Stimulated activated CD4-positive, alpha-beta T cell treated with anti-CD3 and anti-CD28 coated beads, Interleukin-2, amount 100 ng/mL, for 4 hours (primary cell): ENCODE results near the gene CLEC2L.

ENCODE experiments used
- DNase-seq: peaks from one replicate; pipeline ENCODE4 v3.0.0-alpha.2; 2020; ENCODE audit warnings: low read depth

The CLEC2L gene

DNA sequence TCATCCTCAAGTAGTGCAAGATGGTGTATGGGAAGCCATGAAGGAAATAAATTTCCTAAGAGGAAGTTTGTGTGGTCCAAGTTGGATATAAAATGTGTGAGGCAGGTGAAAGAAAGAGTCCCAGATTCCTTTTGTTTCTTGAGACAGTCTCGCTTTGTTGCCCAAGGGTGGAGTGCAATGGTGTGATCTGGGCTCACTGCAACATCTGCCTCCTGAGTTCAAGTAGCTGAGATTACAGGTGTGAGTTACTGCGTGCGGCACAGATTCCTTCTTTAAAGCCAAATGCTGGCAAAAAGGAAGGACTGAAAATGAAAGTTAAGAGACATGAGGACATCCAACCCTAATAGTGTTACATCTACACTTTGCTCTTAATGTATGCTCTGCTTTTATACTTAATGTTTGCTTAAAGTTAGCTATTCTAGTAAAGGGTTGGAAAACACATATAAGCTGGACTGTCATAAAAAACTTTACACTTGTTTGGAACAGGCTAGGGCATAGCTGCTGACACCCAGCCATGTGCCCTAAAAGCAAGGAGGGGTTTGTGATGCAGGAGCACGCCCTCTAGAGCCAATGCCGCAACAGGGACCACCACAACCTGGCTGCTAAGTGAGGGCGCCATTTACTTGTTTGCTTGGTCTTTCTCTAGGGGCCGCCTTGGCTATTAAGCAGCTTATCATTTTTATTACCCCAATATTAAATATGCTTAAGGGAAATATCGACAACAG, 34.5 kb downstream of the CLEC2L start:
- DNase-seq, result no peak

DNA sequence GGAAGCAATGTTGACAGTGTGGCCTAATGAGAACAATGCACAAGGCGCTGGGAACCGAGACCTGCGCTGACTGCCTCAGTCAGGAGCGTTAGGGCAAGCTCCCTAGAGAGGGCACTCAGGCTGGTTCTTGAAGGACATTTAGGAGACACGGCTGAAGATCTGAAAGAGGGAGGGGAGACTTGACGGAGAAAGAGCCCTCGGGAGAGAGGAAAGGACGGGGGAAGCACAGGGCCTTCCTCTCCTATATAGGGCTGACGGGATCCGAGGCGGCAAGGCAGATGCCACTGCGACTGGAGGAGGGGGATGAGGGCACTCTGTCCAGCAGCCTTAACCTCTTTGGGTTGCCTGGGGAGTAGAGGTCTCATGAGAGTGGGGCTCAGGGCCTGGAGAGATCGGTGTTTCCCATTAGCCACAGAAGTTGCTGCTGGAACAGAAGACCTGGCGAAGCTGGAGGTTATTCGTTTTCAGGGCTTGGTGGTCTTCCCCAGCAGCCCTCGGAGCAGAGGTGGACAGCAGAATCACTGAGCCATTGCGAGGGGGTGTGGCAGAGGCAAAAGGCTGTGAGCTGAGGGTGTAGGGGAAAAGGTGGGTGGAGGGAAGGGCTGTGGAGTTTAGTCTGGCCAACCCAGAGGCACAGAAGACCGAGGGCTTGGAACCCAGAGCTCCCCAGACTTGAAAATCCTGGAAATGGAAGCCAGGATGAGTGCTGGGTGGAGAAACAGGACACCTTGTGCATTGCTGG, 36.0 kb downstream of the CLEC2L start:
- DNase-seq, result no peak

DNA sequence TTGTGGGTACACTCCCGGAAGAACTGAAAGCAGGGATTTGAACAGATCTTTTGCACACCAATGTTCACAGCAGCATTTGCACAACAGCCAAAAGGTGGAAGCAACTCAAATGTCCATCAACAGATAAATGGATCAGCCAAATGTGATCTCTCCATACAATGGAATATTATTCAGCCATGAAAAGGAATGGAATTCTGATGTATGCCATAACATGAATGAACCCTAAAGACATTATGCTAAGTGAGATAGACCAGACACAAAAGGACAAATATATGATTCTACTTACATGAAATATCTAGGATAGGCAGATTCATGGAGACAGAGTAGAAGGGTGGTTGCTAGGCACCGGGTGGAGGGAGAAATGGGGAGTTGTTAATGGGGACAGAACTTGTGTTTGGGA, 36.7 kb downstream of the CLEC2L start:
- DNase-seq, result no peak

DNA sequence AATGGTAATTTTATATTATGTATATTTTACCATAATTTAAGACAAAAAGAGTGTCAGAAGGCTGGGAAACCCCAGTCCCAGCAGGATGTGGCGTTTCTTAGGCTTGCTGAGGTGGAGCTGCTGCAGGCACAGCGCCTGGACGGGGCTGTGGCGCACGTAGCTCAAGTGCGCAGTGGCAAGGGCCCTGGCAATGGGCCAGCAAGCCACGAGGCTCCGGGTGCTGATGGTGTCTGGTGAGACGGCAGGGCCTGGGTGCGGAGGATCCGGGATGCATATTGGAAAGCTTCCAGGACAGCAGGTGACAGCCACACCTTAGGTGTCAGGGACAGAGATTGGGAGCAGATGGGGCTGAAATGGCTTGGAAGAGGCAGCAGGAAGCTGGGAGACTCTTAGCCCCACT, 37.2 kb downstream of the CLEC2L start:
- no peak for DNase-seq

DNA sequence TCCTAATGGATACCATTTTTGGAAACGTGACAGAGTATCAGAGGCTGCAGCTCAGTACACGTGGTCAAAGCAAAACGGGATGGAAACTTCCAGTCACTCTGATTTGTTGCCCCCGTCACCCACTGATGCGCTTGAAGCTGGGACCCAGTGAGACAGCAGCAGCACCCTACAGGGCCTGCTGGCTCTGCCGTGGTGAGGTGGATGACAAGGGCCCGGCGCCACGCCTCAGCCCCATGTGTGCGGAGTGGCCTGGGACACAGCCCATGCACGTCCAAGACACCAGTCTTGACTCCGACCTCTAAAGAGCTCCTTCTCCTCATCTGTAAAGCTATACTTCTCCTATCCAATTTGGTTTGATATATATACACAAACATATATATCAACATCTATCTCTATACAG, 39.0 kb downstream of the CLEC2L start:
- no peak for DNase-seq

DNA sequence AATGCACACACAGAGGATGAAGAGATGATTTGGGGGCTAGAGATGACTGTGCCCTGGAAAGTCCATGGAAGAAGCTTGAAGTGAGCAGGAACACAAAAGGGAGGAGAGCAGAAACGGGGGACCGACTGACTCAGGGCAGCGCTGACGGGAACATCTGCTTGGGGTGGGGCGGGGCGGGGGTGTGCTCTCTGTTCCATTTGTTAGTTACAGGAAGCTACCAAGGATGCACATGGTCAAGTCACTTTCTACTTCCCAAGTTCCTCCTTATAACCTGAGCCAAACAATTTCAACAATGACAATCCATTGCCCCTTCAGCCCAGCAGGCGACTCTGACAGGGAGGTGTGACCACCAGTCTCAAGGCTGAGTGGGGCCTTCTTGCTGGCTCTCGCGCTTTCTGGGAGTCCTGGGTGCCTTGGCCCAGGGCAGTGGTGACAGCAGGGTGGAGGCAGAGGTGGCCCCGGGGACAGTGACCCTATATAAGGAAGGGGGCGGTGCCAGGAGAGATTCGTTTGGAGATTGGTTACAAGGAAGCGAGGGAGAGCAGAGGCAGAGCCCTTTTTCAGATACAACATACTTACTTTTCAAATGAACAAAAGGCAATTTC, 39.6 kb downstream of the CLEC2L start:
- DNase-seq, result no peak

DNA sequence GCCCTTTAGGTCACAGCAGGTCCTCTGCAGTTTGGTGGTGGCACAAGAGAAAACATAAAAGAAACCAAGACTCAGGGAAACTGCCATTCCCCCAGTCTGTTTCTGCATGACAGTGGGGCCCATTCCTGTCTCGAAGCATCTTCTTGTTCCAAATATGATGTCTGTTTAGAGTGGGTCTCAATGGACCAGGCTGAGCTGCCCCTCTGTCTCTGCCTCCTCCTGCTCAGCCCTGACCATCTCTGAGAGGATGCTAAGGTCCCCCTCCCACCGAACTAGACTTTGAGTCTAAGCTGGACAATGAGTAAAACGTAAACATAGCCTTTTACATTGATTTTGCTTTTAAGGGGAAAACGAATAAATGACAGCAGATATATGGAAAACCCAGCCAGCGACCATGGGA, 40.4 kb downstream of the CLEC2L start:
- no peak for DNase-seq

DNA sequence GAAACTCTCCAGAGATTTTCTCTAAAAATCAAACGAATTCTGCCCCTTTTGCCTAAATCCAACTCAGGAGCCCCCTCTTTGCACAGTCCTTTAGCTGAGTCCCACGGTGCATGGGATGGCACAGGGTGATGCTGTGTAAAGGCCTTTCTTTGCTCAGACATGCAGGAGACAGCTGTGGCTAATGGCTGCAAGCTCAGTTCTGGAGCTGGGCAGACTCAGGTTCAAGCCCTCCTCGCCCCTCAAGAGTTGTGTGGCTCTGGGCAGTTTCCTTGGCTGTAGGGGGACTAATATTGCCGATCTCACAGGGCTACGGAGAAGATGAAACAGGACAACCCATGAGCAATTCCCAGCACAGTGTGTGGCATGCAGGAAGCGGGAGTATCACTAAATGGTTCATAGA, 42.6 kb downstream of the CLEC2L start:
- DNase-seq, result no peak

DNA sequence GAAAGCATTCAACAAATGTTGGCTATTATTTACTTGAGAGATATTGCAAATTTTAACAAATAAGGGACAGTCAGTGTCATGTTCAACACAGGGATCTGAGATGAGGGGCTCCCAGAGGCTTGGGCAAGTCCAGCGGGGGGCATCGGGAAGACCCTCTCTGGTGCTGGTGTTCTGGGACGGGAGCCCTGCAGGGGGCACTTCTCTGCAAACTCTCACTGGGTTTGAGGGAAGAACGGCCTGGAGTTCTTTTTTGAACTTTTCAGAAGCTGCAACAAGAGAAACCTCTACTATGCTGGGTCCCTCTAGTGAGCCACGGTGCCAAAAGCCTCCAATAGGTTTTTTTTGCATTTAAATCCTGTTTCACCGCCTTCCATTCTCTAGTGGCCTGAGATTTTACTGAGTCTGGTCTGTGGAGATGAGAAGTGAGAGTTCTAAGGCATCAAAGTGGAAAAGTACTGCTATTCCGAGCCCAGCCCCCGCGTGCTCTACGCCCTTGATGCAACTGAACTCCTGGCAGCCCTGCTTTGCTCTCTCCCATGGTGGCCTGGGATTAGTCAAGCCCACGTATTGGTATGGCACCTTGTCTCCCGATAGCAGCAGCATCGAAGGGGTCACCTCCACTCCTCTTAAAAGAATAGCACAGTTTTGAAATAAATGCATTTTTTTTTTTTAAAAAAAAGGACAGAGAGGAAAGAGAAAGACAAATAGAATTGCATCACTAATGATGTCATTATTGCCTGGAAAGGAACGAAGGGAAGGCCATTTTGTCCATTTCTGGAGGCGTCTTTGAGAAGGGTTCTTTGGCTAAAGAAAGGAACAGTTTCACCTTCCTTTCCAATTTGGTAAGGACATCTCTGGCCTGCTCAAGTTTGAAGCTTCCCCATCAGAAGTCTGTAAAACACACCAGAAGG, 43.5 kb downstream of the CLEC2L start:
- DNase-seq, result no peak

DNA sequence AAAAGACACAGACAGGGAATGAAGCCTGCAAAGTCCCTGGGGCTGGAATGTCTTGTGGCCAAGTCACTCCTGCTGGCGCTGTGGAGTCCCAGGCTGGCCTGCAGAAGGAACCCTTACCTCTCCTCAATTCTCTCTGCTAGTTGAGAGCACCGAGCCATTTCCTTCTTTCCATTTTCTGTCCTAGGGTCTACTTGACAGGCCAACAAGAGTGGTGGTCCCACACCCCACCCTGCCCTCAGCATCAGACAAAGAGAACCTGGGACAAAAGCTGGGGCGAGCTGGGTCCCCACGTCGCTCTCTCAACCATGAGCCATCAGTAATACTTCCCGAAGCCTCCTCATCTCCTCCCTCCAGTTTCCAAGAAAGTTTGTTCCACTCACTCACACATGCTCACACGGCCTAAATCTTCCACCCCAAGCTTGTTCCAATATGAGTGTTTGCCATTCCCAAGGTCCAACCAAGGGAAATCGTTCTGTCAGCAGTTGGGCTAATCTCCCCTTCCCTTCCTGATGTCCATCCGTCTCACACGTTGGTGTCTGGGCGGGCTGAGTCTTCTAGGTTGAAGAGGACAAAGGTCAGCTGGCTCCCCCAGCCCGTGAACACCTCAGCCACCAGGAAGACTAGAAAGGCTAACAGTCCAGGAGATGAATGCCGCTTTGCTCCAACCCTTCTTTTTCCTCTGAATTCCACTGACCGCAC, 44.3 kb downstream of the CLEC2L start:
- no peak for DNase-seq

DNA sequence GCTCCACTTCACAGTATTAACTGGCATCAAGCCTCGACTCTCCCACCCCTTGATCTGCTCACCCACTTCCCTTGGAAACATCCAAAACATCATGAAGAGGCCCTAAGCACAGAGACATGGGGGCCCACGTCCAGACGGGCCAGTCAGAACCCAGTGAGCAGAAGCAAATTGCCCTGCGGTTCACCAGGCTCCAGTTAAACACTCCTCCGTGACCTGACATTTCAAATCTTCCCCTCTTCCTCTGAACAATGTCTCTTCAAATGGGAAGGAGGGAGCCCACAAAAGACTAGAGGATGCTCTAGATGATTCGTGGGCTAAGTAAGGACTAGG, 44.8 kb downstream of the CLEC2L start:
- no peak for DNase-seq

DNA sequence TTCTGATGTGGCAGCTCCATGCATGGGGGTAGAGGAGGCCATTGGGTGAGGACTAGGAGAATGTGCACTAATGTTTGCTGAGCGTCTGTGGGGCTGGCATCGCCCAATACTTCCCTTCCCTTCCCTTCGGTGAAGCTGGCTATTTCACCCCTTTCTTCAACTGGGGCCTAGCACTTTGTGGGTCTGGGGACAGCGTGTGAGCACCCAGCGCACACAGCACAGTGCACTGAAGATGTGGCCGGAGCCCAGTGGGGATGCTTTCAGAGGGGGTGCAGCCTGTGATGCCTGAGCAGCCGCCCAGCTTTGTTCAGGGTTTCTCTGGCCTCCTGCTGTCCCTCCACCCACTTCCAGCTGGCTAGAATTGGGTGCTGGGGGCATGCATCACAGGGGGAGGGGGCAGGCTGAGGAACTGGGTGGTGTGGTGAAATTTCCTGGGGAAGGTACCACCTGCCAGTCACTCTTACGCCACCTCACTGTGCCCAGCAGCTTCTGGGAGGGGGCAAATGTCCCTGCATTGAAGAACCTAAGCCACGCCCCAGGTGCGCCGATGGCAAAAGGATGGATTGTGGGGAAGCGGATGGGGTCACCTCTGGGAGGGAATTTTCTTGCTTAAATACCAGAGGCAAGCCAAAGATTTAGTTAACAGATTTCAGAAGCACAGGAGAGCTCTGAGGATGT, 45.5 kb downstream of the CLEC2L start:
- no peak for DNase-seq

DNA sequence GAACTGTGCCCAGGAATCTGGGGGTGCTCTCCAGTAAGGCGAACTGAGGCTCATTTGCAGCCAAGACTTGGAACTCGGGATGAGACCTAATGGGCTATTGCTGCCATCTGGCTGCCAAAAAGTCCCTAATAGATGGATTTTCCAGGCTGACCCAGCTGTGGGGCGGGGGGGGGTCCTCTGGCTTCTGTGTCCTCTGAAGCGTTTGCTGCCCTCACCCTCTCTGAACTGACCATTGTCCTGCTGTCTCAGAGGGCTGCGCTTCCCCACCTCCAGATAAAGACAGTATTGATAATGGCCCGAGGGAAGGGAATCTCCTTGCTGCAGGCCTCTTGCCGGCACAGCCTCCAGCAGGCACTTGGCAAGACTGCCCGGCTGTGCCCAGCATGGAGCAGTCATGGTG, 46.6 kb downstream of the CLEC2L start:
- no peak for DNase-seq

DNA sequence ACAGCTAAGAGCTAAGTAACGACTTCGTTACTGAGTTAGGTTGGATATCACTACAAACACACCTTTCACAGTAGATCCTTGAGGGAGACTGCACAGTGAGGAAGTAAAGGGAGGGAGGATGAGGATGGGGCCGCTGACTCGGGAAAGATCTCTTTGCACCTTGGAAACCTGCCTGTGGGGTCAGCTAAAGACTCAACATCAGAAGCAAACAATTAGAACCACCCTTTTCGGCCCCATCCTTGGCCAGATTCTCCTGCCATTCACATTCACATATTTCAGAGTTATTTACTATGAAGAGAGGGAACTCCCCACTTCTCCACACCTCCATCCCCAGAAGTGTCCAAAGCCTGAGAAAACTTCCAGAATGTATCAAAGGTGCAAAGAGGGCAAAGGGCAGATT, 47.1 kb downstream of the CLEC2L start:
- DNase-seq, result no peak

DNA sequence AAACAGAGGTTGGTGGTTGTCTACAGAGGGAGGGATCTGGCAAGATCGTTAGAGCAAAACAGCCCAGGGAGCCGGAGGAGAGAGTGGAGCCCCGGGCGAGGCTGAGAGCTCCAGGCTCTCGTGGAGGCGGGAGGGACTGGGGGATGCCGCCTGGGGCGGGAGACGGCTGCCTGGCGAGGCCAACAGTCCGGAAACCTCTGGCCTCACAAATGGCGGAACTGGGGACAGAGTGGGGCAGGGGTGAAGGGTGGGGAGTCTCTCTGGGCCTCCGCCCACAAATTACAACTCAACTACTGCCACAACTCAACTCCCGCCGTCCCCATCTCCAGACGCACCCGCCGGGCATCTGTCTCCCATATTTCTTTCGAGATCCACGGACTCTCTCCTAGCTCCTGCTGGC, 47.7 kb downstream of the CLEC2L start:
- no peak for DNase-seq

DNA sequence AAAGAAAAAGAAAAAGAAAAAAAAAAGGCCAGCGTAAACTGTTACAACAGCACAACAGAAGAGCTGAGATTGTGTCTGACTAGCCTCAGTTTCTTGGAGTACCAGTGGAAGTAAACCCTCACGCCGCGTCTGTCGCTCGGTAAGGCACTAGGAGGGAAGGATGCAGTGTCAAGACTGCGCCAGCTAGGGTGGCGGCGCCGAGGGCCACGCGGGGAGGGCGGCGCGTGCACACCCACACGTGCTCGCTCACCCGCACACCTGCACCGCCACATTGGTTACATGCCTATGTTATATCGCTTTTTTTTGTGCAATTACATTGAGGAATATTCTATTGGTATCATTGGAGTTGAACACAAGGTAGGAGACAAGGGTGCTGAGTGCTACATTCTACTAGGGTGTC, 48.2 kb downstream of the CLEC2L start:
- no peak for DNase-seq

DNA sequence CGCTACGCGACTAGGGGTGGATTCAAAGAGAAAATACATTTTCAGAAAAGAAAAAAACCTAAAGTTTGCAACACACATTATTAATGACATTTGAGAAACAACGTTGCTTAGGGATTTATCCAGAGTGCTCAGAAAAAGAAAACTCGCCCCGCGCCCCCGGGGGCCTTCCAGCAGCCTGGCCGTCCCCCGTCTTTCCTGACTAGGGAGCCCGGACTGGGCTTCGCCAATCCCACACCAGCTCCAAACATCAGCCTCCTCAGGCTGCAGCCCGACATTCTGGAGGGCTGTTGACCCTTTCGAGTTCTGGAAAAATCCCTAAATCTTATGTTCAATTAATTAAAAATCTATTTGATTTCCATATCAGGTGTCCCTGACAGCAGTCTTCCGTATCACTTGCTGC, 48.6 kb downstream of the CLEC2L start:
- DNase-seq, result no peak

DNA sequence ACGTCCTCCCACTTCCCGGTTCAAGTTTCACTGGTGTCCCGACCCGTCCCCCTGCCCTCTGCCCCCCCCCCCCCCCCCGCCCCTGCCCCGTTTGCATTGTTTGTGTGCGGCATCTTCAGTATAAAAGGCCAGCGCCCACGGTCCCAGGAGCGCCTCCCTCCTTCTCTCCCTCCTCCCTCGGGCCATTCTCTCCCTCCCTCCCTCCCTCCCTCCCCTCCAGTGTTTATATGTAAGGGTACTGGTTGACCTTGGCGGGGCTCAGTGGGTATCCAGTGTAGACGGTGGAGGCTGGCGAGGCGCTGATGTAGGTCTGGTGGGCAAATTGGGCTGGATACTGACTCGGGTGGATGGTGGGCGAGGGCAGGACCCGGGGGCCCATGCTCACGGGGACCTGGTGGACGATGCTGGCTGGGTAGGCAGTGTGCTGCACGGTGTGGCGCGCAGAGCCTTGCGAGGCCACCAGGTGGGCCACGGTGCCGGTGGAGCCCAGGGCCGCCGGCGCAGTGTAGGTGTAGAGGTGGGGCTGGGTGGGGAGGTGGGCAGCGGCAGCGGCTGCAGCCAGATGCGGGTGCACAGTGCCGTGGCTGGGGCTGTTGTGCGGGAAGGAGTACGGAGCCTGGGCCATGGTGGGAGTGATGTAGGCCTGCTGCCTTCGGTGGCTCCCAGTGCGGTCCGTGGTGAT, 49.4 kb downstream of the CLEC2L start:
- no peak for DNase-seq

DNA sequence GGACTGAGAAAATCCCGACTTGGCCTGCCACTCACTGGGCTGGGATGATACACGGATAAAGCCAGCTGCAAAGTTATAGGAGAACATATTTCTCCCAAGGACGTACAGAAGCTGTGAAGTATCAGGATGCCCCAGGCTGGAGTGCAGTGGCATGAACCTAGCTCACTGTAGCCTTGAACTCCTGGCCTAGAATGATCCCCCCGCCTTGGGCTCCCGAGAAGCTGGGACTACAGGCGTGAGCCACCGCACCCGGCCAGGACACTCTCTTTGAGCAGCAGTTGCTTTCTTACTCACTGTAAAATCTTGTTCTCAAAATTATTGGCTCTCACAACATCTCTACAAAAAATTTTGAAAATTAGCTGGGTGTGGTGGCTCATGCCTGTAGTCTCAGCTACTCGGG, 50.4 kb downstream of the CLEC2L start:
- DNase-seq, result no peak

DNA sequence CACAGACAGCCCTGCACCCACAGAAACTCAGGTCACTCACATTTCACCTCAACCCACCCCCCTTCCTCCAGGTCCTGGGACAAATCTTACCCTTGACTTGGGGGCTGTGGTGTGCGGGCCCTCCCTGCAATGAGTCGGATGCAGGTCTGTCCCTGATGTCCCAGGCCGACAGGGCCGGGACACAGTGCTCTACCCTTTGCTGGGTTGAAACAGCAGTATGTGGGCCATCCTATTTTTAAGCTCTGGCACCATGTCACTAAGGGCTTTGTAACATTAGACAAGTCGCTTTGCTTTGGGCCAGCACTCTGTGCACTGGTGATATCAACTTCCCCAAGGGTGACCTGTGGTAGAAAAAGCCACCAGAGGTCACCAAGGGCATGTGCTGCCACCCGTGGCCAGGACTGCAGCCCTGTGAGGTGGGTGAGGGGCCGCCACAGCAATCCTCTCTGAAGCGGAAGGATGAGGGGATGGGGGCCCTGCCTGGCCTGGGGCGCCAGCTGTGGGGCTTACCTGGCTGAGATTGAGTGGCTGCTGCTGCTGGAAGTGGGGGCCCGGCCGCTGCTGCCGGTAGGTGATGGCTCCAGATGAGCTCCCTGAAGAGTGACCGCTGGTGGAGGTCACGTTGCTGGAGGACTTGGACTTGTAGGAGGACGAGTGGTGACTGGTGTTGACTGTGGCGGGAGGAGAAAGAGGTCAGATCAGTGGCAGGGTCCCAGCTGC, 51.3 kb downstream of the CLEC2L start:
- no peak for DNase-seq
